ENCODE data around the gene UHRF2.
"Not testable (repeated sequence)": the region's sequence is repeated elsewhere in the genome, so short reads cannot be mapped to it uniquely, and the experiment has no call there.

UHRF2 gene

DNA sequence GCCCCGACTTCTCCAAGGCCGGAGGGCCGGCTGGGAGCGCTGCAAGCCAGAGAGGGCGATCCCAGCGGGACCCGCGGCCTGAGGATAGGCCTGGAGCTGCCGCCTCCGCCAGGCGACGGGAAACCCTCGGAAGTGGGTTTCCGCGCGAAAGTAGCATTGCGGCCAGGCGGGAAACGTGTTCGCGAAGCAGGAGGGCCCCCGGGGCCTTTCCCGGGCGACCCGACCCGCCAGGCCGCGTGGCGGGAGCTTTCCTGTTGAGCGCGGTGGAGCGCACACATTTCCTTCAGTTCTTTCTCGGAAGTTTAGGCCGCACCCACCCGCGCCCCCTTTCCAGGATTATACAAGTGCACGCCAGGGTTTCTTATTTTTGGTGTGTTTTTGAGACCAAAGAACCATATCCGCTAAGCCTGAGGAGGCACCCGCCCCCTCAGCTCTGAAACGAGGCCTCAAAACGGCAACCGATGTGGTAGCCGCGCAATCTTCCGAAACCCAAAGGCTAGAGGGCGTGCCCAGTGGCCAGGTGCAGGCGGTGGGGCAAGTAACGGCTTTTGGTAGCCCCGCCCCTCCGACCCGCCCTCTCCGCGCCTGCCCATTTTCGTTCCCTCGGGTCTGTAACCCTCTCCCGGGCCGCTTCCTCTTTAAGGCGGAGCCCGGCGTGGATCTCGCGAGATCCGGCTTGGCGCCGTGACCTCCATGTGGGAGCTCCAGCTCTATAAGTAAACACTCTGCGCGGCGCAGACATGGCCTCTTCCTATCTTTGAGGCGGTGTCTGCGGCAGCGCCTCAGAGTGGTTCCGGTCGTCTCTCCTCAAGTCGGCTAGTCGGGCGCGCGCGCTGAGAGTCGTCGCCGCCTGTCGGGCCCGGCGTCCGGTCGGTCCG lies at the start of gene UHRF2:
UHRF2 (plus strand) TSS at position 713 of the 878 bp plus-strand sequence. CDS start 292 bp downstream, outside the sequence.
- DNase-seq: peak; percentile 99

DNA sequence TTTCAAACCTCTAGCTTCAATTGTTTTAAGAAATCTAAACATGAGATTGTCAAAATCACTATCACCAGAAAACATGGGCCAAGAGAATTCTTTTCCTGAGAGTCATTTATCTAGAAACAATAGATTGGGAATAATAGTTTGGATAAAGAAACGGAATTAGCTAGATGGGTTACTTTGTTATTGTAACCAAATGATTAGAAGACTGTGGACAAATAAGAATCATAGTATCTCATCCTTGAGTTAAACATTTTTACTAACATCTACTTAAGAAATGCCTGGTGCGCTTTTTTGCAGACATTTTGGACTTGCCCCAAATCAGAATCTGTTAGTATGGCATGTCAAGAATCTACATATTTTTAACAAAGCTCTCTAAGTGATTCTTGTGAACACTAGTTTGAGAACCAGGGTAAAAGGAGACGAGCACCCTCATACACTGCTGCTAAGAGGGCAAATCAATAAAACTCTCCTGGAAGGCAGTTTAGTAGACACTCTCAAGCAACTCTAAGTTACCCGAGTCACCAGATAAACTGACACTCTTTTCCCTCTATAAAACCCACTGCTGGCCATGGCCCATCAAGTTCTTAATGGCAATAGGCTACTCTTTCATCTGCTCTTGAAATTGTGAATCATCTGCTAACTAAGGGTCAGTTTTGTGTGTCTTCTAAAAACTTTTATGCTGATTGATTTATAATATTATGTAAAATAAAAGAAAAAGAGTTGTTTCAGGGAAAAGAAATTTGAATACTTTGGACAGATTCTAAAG lies 45.7 kb upstream of the UHRF2 start:
- DNase-seq: no peak

DNA sequence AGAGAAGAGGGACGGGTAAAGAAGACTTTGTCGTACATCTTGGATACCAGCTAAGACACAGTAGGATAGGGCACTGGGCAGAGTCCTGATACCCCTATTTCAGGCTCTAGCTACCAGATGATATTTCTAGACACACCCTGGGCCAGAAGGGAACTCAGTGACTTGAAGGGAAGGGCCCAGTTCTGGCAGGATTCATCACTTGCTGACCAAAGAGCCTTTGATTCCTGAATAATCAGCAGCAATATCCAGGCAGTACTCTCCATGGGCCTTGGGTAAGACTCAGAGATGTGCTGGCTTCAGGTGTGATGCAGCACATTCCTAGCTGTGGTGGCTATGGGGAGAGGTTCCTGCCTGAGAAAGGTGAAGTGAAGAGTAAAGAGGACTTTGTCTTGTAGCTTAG lies 44.2 kb upstream of the UHRF2 start:
- DNase-seq: no peak

DNA sequence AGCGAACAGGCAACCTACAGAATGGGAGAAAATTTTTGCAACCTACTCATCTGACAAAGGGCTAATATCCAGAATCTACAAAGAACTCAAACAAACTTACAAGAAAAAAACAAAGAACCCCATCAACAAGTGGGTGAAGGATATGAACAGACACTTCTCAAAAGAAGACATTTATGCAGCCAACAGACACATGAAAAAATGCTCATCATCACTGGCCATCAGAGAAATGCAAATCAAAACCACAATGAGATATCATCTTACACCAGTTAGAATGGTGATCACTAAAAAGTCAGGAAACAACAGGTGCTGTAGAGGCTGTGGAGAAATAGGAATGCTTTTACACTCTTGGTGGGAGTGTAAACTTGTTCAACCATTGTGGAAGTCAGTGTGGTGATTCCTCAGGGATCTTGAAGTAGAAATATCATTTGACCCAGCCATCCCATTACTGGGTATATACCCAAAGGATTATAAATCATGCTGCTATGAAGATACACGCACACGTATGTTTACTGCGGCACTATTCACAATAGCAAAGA lies 31.5 kb upstream of the UHRF2 start:
- not testable (repeated sequence) for DNase-seq

DNA sequence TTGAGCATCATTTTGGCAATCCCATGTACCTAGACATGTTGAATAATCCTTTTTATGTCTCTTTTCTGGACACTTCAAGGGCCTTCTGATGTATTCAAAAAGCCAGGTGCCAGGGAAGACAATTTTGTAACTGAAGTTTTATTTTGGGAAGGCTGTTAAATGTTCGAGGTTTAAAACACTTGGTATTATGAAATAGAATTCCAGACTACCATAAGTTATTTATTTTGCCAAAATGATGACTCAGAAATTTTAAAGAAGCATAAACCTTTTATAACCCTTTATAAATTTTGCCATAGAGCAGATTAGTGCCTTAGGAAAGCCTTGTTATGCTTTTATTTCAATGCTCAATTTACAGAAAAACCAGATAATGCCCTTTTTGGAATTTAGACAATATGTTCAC lies 30.3 kb upstream of the UHRF2 start:
- no peak for DNase-seq

DNA sequence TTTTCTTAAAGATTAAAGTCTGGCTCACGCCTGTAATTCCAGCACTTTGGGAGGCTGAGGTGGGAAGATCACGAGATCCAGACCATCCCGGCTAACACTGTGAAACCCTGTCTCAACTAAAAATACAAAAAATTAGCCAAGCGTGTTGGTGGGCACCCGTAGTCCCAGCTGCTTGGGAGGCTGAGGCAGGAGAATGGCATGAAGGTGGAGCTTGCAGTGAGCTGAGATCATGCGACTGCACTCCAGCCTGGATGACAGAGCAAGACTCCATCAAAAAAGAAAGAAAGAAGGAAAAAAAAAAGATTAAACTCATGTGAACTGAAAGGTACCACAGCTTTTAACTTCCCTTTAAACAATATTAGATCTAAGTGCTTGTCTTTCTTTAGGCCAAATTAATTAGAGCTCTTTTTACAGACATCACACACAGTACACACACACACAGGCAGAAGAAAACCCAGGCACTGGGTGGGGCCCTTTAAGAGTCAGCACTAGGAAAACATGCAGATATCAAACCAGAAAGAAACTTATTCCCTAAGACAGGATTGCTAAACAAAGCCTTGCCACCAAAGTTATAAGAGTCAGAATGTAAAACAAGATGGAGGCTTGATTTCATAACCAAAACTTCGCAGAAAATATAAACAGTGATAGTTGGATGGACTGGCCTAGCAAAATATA lies 29.3 kb upstream of the UHRF2 start:
- DNase-seq: no peak

- no peak for DNase-seq
These were observed 28.3 kb upstream of the UHRF2 start for GRCh38 chr9:6384732-6385131.

- no peak for DNase-seq
These were observed 13.9 kb upstream of the UHRF2 start for GRCh38 chr9:6399071-6399470.

GRCh38 chr9:6405371-6405770 lies 7.6 kb upstream of the UHRF2 start:
- no peak for DNase-seq

- DNase-seq: no peak
These were observed 5.2 kb upstream of the UHRF2 start for GRCh38 chr9:6407778-6408177.

DNA sequence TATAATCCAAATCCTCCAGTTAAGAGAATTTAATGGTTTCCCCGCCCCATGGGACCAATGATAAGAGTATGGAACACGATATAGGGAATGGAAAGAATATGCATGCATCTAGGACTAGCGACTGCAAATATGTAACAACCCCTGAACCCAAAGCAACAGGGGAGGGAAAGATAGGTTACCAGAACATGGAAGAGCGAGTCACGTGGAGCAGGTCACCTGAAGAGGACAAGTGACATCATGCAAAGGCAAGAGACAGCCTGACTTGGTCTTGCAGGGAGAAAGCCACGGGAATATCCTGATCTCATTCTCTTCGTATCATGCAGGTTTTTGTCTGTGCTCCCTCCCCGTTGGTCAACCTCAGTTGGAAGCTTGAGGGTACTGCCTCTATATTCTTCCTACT lies 4.7 kb upstream of the UHRF2 start:
- no peak for DNase-seq

- no peak for DNase-seq
These were observed 3.2 kb upstream of the UHRF2 start for GRCh38 chr9:6409811-6410210.

GRCh38 chr9:6410633-6411032 lies 2.4 kb upstream of the UHRF2 start:
- no peak for DNase-seq

DNA sequence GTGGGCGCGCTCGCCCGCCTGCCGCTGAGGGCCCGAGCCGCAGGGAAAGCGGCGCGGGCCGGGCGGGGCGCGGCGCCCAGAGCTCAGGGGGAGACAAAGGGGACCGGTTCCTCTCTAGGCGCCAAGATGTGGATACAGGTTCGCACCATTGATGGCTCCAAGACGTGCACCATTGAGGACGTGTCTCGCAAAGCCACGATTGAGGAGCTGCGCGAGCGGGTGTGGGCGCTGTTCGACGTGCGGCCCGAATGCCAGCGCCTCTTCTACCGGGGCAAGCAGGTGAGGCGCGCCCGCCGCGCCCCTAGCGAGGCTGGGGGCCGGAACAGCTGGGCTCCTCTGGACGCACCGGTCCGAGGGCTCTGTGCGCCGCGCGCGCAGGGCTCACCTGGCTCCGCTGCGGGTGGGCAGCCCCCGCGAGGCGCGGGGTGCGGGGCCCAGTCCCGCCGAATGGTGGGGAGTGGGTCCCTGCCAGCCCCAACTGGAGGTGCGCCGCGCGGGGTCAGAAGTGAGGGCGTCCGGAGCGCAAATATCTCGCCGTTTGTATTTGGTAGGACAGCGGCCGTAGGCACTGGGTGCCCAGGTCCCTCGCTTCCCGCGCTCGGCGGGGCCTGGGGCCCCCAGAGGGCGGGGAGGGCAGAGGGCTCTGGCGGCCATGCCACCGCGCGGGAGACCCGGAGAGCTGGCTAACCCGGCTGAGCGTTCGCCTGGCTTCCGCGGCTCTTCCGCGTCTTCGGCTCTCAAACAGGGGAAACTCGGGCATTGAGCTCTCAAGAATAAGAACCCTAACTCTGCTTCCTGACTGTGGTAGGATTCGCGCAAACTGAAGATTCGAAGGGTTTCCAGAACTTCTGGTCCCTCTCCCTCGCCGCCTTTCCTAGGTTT lies 607 bp downstream of the UHRF2 start:
- peak; percentile 17 for DNase-seq

DNA sequence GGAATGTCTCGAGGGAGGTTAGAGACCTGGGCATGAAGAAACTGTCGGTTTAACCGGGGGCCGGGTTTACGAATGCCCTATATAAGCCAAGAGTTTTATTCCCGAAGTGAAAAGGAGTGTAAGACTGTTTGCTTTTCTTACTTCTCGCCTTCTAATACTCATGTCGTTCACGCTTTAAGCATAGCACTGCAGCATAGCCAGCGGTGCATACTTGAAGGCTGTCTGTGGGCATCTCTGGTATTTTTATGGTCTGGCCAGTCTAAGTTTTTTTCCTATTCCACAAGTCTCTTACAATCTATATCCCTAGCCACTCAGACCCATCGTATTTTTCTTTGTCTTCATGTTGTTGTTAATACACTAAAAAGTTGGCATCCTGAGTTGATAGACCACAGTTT lies 1.2 kb downstream of the UHRF2 start:
- DNase-seq: no peak

- no peak for DNase-seq
These were observed 2.3 kb downstream of the UHRF2 start for GRCh38 chr9:6415266-6415665.

DNA sequence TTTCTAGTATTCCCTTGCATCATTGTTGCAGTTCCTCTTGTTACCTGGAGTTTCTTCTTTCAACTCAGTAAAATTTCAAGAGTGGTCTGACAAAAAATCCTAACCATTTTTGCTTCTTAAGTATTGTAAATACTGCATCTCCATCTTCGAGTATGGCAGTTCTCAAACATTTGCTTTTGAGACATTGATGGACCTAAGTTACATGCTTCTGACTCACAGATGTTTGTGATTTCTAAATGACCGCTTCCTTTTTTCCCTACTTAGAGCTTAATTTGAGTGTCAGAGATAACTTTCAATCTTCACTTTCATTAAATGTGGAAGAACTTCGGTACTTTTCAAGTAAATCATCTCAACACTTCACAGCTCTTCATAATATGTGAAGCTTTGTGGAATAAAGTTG lies 4.2 kb downstream of the UHRF2 start:
- DNase-seq: no peak

- DNase-seq: no peak
These were observed 5.8 kb downstream of the UHRF2 start for GRCh38 chr9:6418764-6419163.

- no peak for DNase-seq
These were observed 11.9 kb downstream of the UHRF2 start for GRCh38 chr9:6424940-6425339.

DNA sequence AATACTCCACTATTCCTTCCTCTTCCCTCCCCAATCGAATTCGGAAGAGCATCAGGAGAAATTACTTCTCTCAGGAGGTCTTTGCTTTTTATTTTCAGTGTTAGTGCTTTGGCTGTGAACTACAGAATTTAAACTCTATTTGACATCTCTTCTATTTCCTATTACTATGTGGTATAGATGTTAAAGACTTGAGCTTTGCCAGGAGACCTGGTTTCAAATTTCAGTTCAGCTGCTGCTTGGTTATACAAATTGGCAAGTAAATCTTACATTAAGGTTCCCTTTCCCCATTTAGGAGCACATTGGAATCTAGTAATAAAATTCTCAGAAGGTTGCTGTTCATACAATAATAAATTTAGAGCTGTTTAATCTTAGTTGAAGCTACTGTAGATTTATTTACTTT lies 13.1 kb downstream of the UHRF2 start:
- no peak for DNase-seq

DNA sequence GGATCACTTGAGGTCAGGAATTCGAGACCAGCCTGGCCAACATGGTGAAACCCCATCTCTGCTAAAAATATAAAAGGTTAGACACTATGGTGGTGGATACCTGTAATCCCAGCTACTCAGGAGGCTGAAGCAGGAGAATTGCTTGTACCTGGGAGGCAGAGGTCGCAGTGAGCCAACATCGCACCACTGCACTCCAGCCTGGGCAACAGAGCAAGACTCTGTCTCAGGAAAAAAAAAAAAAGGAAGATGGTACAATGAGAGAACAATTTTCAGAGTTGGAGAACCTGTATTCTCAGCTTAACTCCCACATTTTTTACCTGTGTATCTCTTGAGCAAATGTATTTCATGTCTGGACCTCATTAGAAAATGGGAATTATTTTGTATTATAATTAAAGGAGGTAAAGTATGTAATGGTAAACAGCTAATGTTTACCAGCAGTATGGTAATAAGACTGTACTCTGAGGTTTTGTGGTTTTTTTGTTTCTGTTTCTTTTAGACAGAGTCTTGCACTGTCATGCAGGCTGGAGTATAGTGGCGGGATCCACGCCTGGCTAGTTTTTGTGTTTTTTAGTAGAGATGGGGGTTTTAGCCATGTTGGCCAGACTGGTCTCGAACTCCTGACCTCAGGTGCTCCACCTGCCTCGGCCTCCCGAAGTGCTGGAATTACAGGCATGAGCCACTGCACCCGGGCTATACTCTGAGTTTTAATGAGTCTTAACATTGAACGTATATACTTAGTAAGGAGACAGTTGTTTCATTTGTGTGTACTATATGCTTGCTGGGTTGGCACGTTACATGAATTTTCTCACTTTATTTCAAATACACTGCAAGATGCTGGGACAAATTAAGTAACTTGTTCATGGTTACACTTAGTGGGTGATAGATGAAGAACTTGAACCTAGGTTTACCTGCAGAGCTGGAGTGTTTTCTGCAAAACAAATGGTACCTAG lies 16.2 kb downstream of the UHRF2 start:
- no peak for DNase-seq
